Tibial nerve (tissue), 3 donors: ENCODE measurements around the gene NDUFA1.

Experiments used
- CTCF ChIP-seq, 5 experiments: fragments of 200-600 bp in 3 of 5; fragments of 450-650 bp in 2 of 5; sonication (generic) in 3 of 5; IDR thresholded peaks; one replicate each; pipeline ENCODE4 v1.5.1; 2016 to 2019; ENCODE audit warnings: antibody characterized with exemption in 5 of 5, mild to moderate bottlenecking in 3 of 5, moderate library complexity in 2 of 5
- POLR2A ChIP-seq, 2 donors: fragments of 450-650 bp; IDR thresholded peaks; one replicate each; pipeline ENCODE4 v1.6.1; 2017; ENCODE audit warnings: antibody characterized with exemption in 2 of 2, mild to moderate bottlenecking in 2 of 2, moderate library complexity in 2 of 2

- no peak for TF ChIP-seq CTCF (IDR thresholded peaks at IDR 0.05)
- TF ChIP-seq POLR2A (IDR thresholded peaks at IDR 0.05): no peak
These were observed 48.4 kb downstream of the NDUFA1 start for GRCh38 chrX:119919835-119920585.
